HG03108 (cell line): ENCODE measurements around the gene INSM1.
"Not testable (repeated sequence)": the region's sequence is repeated elsewhere in the genome, so short reads cannot be mapped to it uniquely, and the experiment has no call there.

Source experiments
- ATAC-seq: cut with Tn5 transposase; IDR thresholded peaks from one replicate; pipeline ENCODE4 v1.9.1; 2021; ENCODE audit warnings: moderate library complexity; ENCODE audit not compliant: unreplicated experiment

The INSM1 gene, protein sequence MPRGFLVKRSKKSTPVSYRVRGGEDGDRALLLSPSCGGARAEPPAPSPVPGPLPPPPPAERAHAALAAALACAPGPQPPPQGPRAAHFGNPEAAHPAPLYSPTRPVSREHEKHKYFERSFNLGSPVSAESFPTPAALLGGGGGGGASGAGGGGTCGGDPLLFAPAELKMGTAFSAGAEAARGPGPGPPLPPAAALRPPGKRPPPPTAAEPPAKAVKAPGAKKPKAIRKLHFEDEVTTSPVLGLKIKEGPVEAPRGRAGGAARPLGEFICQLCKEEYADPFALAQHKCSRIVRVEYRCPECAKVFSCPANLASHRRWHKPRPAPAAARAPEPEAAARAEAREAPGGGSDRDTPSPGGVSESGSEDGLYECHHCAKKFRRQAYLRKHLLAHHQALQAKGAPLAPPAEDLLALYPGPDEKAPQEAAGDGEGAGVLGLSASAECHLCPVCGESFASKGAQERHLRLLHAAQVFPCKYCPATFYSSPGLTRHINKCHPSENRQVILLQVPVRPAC

DNA sequence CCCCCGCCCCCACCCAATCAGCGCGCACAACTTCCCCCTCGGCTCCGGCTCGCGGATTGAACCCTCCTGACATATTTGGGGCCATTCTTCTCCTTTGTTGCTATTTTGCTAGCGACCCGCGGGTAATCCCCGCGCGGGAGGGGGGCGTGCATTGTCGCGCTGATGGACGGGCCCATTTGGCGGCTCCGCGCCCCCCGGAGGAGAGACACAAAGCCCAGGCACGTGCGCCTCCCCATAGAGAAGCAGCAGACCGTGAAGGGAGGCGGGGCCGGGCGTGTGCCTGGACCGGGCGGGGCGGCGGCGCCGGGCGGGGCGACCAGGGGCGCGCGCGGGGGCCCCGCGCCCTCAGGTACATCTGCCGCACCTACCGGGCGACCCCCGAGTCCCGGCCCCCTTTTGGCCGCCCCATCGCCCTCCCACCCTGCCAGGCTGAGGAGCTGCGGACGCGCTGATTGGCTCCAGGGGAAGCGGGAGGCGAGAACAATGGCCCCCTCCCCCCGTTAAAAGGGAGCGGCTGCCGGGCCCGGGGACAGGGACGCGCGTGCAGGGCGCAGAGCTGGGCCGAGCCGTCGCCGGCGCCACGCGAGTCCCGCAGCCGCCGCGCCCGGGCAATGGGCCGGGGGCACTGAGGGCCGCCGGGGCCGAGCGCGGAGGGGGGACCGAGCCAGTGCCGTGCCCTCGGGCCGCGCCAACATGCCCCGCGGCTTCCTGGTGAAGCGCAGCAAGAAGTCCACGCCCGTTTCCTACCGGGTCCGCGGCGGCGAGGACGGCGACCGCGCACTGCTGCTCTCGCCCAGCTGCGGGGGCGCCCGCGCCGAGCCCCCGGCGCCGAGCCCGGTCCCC lies at the start of gene INSM1:
Gene INSM1 (plus strand): TSS at position 530 of the 843 bp plus-strand sequence. CDS start 164 bp downstream, at position 694.
- no peak for ATAC-seq

DNA sequence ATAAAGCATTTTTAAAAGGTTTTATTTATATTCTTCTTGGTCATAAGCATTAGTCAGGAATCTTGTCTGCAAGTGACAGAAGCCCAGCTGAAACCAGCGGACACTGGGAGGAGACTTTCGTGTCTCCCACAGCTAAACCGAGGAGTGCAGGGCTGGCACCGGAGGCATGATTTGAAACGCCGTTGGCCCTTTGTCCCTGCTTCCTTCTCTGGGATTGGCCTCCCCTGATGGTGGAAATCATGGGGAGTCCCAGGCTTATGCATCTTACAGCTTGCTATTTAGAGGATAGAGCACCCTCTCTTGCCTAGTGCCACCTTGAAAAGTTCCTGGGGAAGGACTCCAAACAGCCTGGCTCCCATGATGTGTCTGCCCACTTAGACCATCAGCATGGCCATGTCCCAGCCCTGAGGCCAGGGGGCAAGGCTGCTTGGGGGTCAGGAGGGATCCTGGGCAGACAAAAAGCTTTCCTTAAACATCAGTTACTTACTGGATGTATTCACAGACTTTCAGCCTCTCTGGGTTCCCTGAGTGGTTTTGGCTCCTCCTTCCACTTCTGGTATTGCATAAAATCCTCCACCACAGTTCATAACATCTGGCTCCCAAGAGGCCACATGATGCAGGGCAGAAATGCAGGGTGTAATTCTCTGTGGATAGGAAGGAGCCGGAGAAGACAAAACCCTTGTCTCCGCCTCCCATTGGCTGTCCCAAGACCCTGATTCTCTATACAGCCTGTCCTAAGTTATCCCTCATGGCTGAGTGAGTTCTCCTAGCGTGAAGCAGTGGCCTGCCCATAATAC lies 49.3 kb upstream of the INSM1 start:
- ATAC-seq: no peak

DNA sequence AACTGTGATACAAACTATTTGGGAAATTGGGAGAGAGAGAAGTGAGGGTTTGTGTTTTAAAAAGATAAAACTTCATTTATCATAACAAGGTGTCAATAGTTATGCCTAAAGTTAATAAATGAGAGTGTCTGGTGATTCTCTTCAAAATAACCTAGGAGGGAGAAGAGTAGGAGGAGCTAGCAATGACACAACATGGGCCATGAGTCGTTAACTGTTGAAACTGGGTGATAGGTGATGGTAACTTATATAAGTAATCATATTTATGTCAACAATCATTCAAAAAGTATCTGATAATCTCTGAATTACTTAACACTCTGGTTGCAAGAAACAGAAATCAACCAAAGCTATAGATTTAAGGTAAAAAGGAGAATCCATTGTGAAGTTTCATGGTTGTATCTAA lies 46.8 kb upstream of the INSM1 start:
- ATAC-seq: no peak

DNA sequence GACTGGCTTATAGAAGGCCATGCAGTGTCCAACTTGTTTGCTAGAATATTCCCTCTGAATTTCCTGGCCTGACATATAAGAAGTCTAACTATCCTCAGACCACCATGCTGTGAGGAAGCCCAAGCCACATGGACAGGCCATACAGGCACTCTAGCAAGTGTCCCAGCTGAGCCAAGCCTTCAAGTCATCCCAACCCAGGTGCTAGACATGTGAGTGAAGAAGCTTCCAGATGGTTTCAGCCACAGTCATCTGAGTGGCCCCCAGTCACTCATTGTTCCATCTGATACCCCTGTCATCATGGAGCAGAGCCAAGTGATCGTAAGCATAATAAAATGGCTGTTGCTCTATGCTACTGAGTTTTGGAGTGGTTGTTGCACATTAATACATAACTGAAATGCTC lies 46.0 kb upstream of the INSM1 start:
- no peak for ATAC-seq

DNA sequence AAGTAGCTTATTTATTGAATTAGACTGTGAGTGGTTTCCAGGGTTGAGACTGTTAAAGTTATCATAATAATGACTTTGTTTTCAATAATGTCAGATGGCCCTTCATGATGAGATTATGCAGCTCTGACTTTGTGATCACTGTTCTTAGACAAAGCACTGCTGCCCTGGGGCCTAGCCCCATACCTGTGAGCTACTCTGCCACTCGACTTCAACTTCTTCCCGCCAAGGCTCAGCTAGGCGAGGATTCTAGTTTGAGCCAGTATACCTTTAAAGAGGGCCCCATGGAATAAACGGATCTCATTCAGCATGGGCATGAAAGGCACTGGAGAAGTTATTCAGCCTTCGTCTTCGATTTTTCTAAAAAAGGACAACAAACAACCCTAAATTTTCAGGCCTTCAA lies 45.0 kb upstream of the INSM1 start:
- no peak for ATAC-seq

DNA sequence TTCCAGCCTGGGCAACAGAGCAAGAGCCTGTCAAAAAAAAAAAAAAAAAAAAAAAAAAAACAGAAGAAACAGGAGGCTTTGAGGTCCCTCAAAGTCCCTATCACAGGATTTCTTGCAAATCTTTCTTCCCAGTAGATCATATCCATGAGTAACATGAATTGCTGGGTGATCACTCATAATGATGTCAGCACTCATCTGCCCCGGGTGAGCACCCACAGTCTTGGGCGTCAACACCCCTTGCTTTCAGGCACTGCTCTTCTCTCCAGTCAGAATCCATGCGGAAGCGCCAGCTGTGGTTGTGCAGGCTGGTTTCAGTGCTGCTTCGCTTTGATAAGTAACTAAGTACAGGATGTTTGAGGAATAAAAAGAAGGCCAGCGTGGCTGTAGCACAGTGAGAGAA lies 40.2 kb upstream of the INSM1 start:
- no peak for ATAC-seq

DNA sequence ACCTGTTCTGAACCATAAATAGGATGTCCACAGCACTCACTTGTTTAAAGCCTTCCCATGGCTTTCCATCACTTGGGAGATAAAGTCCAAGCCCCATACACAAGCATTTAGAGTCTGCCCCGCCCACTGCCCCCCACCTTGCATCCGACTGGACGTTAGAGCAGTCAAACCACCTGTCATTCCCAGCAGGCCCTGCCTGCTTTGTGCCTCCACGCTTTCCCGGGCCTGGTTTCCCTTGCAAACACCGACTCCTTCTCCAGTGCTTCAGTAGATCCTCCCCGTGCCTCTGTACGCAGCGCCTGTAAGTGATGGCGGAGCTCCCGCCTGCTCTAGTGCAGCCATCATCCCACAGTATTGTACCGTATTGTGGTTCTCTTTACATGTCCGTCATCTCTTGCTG lies 38.3 kb upstream of the INSM1 start:
- ATAC-seq: no peak

DNA sequence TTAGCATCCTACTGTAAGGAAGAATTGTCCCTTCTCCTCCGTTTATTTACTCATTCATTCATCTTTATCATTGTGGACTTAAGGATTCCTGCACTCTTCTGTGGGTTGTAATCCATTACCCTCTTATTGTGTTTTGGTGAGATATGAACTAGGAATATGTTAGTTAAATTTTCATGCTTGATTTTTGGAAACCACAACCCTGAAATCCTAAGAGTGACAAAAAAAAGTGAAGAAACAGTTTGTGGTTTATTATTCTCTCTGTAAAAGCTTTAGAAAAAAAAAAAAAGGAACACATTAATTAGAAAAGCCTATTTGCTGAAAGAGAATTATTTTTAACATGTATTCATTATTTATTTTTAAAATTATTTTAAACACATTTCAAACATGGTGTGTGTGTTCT lies 36.7 kb upstream of the INSM1 start:
- ATAC-seq: no peak

DNA sequence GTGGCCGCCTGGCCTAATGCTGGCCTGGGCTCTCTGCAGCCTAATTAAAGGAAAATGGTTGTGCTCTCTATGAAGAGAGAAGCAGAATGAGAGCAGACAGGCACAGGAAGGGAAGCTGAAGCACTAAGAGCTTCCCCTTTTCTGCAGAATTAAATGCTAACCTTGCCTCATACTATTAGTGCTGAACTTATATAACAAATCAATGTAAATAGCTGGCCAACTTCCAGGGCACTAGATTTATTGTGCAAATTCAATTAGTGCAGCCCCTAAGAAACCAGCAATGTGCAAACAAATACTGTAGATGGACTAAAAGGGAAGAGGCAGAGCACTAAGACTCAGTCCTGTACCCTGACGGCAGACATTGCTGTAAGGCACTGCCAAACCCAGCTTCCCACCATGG lies 36.1 kb upstream of the INSM1 start:
- no peak for ATAC-seq

DNA sequence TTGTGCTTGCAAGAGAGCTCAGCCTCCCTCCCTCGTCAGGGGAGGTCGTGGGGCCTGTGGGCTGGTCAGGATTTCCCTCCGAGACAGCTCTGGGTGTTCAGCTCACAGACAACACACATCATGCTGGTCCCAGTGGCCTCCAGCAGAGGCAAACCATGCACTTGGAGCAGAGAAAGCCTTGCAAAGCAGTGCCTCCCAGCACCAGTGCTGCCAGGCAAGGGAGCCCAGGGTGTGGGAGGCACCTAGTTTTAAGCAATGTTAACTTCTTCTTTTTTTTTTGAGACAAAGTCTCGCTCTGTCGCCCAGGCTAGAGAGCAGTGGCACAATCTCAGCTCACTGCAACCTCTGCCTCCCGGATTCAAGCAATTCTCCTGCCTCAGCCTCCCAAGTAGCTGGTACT lies 34.0 kb upstream of the INSM1 start:
- ATAC-seq: no peak

DNA sequence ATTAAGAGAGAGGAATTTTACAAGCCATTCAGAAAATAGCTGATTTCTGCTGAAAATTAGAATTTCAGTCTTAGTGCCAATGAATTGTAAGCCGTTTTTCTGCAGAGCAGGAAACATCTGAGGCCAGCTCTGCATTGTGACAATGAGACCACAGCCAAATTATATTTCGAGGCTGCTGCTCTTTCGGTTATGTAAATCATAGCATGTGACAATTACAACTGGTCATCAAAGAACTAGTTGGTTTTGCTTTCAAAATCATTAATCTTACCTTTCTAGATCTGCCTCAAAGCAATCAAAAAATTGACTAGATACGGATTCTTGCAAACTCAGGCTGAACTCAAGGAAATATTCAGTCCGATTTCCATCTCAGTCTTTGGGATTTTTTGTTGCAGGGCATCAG lies 33.4 kb upstream of the INSM1 start:
- peak; percentile 90 for ATAC-seq

DNA sequence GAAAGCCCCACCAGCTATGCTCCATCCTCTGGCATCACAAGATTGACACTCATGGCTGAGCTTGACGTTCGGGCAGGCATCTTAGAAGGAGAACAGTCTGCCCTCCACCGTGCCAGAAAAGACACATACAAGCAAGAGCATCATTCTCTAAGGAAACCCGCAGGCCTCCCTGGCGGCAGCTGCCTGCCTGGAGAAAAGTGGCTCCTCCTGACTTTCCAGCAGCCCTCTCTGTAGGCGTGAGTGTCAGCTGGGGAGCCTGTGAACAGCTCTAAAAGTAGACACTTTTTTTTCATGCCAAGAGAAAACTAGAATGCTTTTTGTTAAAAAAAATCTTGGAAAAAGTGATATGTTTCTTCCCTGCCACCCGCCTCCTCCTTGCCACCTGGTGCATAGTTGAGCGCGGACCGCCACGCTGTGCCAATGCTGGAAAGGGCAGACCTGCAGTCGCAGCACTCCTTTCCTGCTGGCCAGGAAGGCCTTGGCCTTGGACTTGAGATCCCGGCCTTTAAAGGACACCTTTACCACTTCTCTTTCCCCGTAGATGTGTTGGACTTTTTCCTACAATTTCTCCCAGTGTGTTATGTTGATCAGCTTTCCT lies 29.7 kb upstream of the INSM1 start:
- no peak for ATAC-seq

DNA sequence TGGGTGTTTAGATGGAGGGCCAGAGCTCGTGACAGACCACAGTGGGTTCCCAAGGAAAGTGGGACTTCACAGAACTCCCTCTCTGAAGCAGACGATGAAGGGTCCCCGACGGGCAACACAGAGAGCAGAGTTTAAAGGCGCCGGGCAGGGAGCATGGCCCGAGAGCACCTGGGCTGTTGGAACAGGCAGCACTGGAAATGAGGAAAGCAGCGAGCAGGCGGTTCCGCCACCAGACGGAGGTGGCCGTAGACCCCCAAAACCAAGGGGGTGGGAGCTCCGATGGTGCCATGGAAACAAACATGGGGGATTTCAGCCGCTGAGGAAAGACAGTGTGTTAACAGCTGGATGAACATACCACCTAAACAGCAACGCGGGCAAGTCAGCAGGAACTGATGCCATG lies 27.5 kb upstream of the INSM1 start:
- no peak for ATAC-seq

DNA sequence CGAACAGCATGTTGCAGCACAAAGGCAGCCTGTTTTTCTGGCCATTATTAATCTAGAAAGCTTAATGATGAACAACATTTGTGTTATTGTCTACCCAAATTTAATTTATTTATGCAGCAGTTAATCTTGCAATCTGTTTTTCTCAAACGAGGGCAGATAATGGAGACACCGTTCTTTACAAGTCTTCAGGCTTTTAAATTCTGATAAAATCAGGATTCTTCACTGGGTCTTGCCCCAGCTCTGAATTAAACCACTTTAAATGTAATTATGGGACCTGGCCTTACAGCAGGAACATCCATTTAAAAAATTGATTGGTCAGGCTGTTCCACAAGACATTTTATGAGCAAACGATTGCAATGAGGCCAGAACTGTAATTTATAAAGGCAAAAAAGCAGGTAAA lies 26.5 kb upstream of the INSM1 start:
- no peak for ATAC-seq

DNA sequence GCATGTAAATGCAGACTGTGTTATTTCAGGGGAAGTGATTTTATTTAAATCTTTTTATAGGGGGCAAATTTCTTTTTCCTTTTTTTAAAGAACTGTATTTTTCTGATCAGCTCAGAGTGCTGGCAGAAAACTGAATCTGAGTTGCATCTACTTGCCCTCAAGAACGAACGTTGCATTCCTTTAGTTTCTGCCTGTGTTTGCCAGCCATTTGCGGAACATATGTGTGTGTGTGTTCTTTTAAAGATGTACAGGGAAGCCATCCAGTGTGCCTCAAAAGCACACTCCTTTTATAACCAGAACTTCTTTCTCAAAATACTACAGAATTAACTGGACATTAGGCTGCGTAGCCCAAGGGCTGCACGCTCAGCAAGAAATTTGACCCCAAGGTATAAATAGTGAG lies 25.8 kb upstream of the INSM1 start:
- ATAC-seq: no peak

DNA sequence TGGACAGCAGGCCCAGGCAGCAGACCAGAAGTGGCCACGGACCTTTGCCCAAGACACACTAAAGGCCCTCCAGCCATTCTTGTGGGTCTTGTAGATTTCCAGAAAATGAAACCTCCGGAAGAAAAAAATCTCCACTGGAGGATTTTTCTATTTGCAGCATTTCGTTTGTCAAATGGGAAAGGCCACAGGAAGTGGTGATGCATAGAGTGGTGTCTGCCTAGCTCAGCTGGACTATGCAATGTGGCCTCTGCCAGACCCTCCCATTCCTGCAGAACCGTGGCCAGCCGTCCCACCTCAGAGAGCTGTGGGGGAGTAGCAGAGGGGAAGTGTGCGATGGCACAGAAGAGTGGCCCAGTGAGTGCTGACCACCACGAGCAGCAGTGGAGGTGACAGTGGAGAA lies 24.0 kb upstream of the INSM1 start:
- ATAC-seq: no peak

DNA sequence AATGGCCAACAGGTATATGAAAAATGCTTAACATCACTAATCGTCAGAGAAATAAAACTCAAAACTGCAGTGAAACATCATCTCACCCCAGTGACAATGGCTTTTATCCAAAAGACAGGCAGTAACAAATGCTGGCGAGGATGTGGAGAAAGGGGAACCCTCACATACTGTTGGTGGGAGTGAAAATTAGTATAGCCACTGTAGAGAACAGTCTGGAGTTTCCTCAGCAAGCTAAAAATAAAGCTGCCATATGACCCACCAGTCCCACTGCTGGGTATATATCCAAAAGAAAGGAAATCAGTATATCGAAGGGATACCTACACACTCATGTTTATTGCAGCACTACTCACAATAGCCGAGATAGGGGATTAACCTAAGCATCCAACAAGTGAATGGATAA lies 23.4 kb upstream of the INSM1 start:
- ATAC-seq: no peak

DNA sequence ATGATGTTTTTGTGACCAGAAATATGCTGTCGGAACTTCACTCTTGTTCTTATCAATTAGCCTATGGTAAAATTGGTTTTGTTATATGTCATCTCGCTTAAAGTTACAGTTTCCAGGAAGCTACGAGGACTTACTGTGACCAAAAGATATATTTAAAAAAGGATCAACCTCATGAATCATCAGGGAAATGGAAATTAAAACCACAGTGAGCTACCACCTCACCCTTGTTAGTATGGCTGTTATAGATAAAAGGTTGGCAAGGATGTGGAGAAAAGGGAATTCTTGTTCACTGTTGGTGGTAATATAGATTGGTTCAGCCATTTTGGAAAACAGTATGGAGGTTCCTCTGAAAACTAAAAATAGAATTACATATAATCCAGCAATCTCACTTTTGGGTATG lies 14.3 kb upstream of the INSM1 start:
- no peak for ATAC-seq

DNA sequence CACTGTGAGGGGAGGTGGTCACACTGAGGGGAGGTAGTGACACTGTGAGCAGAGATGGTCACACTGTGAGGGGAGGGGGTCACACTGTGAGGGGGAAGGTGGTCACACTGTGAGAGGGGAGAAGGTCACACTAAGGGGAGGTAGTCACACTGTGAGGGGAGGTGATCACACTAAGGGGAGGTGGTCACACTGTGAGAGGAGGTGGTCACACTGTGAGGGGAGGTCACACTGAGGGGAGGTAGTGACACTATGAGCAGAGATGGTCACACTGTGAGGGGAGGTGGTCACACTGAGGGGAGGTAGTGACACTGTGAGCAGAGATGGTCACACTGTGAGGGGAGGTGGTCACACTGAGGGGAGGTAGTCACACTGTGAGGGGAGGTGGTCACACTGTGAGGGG lies 12.4 kb upstream of the INSM1 start:
- ATAC-seq: not testable (repeated sequence)

DNA sequence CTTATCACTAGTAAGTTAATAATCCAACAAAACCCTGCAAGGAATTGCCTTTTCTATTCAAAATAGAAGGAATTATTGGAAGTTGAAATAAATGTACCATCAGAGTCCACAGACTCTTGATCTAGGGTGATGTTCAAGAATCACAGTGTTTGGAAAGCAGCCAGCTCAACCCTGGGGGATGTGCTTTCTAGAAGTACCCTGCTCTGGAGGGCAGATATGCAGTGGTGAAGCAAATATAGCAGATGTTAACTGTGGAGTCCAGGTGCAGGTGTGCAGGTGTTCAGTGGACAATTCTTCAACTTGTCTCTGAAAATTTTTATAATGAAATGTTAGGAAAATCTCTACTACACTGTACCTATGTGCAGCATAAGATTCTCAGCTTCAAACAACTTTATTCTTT lies 9.1 kb upstream of the INSM1 start:
- ATAC-seq: no peak

DNA sequence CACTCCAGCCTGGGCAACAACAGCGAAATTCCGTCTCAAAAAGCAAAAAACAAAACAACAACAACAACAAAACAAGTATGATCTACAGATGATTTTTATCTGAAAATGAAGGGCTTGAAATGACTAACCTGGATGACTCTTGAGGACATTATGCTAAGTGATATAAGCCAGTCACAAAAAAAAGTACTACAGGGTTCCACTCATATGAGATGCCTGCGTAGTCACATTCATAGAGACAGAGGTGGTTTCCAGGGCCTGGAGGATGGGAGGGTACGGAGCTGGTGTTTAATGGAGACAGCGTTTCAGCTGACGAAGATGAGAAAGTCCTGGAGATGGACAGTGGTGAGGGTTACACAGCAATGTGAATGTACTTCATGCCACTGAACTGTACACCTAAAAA lies 8.3 kb upstream of the INSM1 start:
- no peak for ATAC-seq
